Neutrophil (primary cell): ENCODE measurements around the gene COL4A1.

ENCODE experiments used
- H3K27ac ChIP-seq: fragments of 200-600 bp; sonication (generic); 2 replicates; pipeline ENCODE4 v1.5.1; 2016; ENCODE audit warnings: mild to moderate bottlenecking, moderate library complexity
- H3K27me3 ChIP-seq: fragments of 200-600 bp; sonication (generic); 2 replicates; pipeline ENCODE4 v1.6.0; 2016; ENCODE audit warnings: mild to moderate bottlenecking
- H3K36me3 ChIP-seq: fragments of 200-600 bp; sonication (generic); 2 replicates; pipeline ENCODE4 v1.5.1; 2017
- H3K4me1 ChIP-seq, 2 experiments: fragments of 200-600 bp in 1 of 2; sonication (generic) in 1 of 2; 1 replicate in 1 of 2; 2 replicates in 1 of 2; pipeline versions ENCODE4 v1.5.1 to v1.6.1; 2013 to 2016; ENCODE audit warnings: low read depth in 1 of 2, low read length in 1 of 2, mild to moderate bottlenecking in 1 of 2, moderate library complexity in 1 of 2; ENCODE audit not compliant: control insufficient read depth in 1 of 2, insufficient read depth in 1 of 2
- H3K4me3 ChIP-seq, 2 experiments: fragments of 200-600 bp in 1 of 2; sonication (generic) in 1 of 2; 1 replicate in 1 of 2; 2 replicates in 1 of 2; pipeline ENCODE4 v1.5.1; 2013 to 2016; ENCODE audit warnings: low read depth in 1 of 2, low read length in 1 of 2, mild to moderate bottlenecking in 1 of 2, moderate library complexity in 1 of 2
- H3K9me3 ChIP-seq: fragments of 200-600 bp; sonication (generic); 2 replicates; pipeline ENCODE4 v1.5.1; 2016
- TF ChIP-seq, protein P1 (sequence below): fragments of 200-600 bp; sonication (generic); IDR thresholded peaks from 2 replicates; pipeline ENCODE4 v1.5.1; 2016; ENCODE audit warnings: antibody characterized with exemption

The COL4A1 gene

GRCh38 chr13:110211046-110211445 lies 95.9 kb downstream of the COL4A1 start:
- TF ChIP-seq, protein P1, sequence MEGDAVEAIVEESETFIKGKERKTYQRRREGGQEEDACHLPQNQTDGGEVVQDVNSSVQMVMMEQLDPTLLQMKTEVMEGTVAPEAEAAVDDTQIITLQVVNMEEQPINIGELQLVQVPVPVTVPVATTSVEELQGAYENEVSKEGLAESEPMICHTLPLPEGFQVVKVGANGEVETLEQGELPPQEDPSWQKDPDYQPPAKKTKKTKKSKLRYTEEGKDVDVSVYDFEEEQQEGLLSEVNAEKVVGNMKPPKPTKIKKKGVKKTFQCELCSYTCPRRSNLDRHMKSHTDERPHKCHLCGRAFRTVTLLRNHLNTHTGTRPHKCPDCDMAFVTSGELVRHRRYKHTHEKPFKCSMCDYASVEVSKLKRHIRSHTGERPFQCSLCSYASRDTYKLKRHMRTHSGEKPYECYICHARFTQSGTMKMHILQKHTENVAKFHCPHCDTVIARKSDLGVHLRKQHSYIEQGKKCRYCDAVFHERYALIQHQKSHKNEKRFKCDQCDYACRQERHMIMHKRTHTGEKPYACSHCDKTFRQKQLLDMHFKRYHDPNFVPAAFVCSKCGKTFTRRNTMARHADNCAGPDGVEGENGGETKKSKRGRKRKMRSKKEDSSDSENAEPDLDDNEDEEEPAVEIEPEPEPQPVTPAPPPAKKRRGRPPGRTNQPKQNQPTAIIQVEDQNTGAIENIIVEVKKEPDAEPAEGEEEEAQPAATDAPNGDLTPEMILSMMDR = no peak
- Histone ChIP-seq H3K36me3 (no peaks in the 10 kb centered on the region), H3K4me3 (no peak overlapping the region), H3K27ac (no peak overlapping the region), H3K9me3 (no peaks in the 10 kb centered on the region), H3K27me3 (no peaks in the 10 kb centered on the region), H3K4me1 (no peaks in the 10 kb centered on the region)

GRCh38 chr13:110210604-110210985 lies 96.4 kb downstream of the COL4A1 start:
- H3K27ac ChIP-seq = no peak overlapping the region

GRCh38 chr13:110209950-110210603 lies 96.9 kb downstream of the COL4A1 start:
- Histone ChIP-seq H3K36me3 (no peaks in the 10 kb centered on the region), H3K27me3 (no peaks in the 10 kb centered on the region), H3K27ac (no peak overlapping the region), H3K4me1 (no peaks in the 10 kb centered on the region), H3K4me3 (no peak overlapping the region), H3K9me3 (no peaks in the 10 kb centered on the region)
- TF ChIP-seq, protein P1 = no peak

More at GRCh38 chr13:110210604-110210985, 96.4 kb downstream of the COL4A1 start:
- no peaks in the 10 kb centered on the region for H3K27me3 ChIP-seq
- H3K36me3 ChIP-seq = no peaks in the 10 kb centered on the region
- H3K9me3 ChIP-seq = no peaks in the 10 kb centered on the region
- H3K4me3 ChIP-seq = no peak overlapping the region
- TF ChIP-seq, protein P1 = no peak
- no peaks in the 10 kb centered on the region for H3K4me1 ChIP-seq

DNA sequence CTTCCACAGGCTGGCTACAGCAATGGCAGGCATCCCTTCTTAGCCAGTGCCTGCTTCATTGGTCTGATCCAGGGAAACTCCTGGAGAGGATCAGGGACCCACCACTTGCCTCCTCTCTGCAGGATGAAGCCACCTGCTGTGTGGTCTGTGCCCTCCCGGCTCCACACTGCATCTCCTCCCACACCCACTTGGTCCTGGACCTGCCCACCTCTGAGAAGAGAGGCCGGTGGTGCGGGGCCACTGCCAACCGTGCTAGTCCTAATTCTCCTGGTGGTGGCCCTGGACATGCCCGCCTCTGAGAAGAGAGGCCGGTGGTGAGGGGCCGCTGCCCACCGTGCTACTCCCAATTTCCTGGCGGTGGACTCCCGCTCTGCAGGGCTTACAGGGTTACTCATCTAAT lies 98.8 kb downstream of the COL4A1 start:
- Histone ChIP-seq H3K4me1 (no peaks in the 10 kb centered on the region), H3K27me3 (no peaks in the 10 kb centered on the region), H3K4me3 (no peak overlapping the region), H3K27ac (no peak overlapping the region), H3K9me3 (no peaks in the 10 kb centered on the region), H3K36me3 (no peaks in the 10 kb centered on the region)
- TF ChIP-seq, protein P1 = no peak

DNA sequence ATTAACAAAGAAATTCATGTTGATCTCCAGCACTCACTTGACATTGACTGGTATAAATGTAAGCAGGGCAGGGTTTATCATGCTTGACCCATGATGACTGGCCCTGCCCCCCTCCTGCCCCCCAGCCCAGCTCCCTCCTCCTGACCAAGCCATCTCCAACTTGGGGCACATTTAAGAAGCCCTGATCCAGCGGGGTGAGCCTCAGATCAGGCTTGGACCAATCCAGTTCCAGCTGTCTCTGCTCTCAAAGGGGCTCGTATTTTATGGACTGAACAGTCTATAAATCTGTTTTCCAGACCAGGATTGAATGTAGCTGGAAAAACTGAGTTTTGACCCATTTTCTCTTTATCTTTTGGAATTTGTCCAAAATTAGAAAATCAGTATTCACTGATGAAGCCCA lies 100.0 kb downstream of the COL4A1 start:
- TF ChIP-seq, protein P1 = no peak
- Histone ChIP-seq H3K9me3 (no peaks in the 10 kb centered on the region), H3K27ac (no peak overlapping the region), H3K27me3 (no peaks in the 10 kb centered on the region), H3K36me3 (no peaks in the 10 kb centered on the region), H3K4me1 (peaks cover under 1 to 3% of the 10 kb centered on the region in 2 experiments), H3K4me3 (no peak overlapping the region)
